Caco-2 (cell line): Measurements from ENCODE around the gene PRRX2. TPM values are rescaled to one million over a fixed set of nuclear protein-coding genes. Genes with fewer than 3 reads are reported as not detected.

Source experiments
- BruUV-seq: library from RNA; stranded (reverse); fragments of 400-500 nt; replicated peaks from 2 replicates; lab custom pipeline; 2021; lab: Mats Ljungman, UMichigan
- CTCF ChIA-PET: fragments of 300-600 bp; sonication (Branson Sonifier 250); formaldehyde crosslinking; loops from one replicate; lab custom pipeline; 2022; ENCODE audit warnings: antibody characterized with exemption; lab: Charles Lee
- POLR2A ChIA-PET: fragments of 300-600 bp; sonication (Branson Sonifier 250); formaldehyde crosslinking; loops from one replicate; lab custom pipeline; 2022; ENCODE audit warnings: antibody characterized with exemption; lab: Charles Lee
- DNase-seq, 2 experiments: peaks; one replicate each; pipeline versions ENCODE4 v3.0.0 to v3.0.0-alpha.2; 2020 to 2022
- H3K27me3 ChIP-seq: replicated peaks from 2 replicates; pipeline ENCODE4 v1.6.0; 2011; ENCODE audit warnings: low read length; ENCODE audit not compliant: control insufficient read depth, insufficient read depth
- H3K36me3 ChIP-seq: 2 replicates; pipeline ENCODE4 v1.5.1; 2011; ENCODE audit warnings: low read length; ENCODE audit not compliant: control insufficient read depth, insufficient read depth
- H3K4me1 ChIP-seq: fragments of 250-450 bp; sonication (Bioruptor Pico); 2 replicates; pipeline ENCODE4 v1.5.1; 2020; ENCODE audit warnings: mild to moderate bottlenecking
- H3K4me3 ChIP-seq: 2 replicates; pipeline ENCODE4 v1.5.1; 2011; ENCODE audit warnings: low read depth, mild to moderate bottlenecking, control low read depth, low read length
- H3K9me3 ChIP-seq: fragments of 250-450 bp; sonication (Bioruptor Pico); 2 replicates; pipeline ENCODE4 v1.5.1; 2020; ENCODE audit warnings: mild to moderate bottlenecking, moderate library complexity
- H3K27ac Mint-ChIP-seq: one replicate; pipeline ENCODE4 v1.8.0; 2022; ENCODE audit warnings: mixed read lengths; ENCODE audit not compliant: unreplicated experiment
- H3K27me3 Mint-ChIP-seq: one replicate; pipeline ENCODE4 v1.8.0; 2022; ENCODE audit warnings: mixed read lengths; ENCODE audit not compliant: insufficient read depth, unreplicated experiment
- H3K36me3 Mint-ChIP-seq: one replicate; pipeline ENCODE4 v1.8.0; 2022; ENCODE audit warnings: mild to moderate bottlenecking, mixed read lengths; ENCODE audit not compliant: insufficient read depth, unreplicated experiment
- H3K4me1 Mint-ChIP-seq: one replicate; pipeline ENCODE4 v1.8.0; 2022; ENCODE audit warnings: low read depth, mixed read lengths; ENCODE audit not compliant: unreplicated experiment
- H3K4me3 Mint-ChIP-seq: one replicate; pipeline ENCODE4 v1.8.0; 2022; ENCODE audit warnings: mild to moderate bottlenecking, moderate library complexity, mixed read lengths; ENCODE audit not compliant: unreplicated experiment
- H3K9me3 Mint-ChIP-seq: one replicate; pipeline ENCODE4 v1.8.0; 2022; ENCODE audit warnings: mixed read lengths; ENCODE audit not compliant: unreplicated experiment
- intact Hi-C: fragments of 100-400 bp; cut with micrococcal nuclease; formaldehyde crosslinking; loops from one replicate; pipeline ENCODE4 v1.10.0; 2022; ENCODE audit not compliant: unreplicated experiment
- total RNA-seq: library from RNA; stranded (reverse); gene quantifications from 2 replicates; pipeline ENCODE4 v1.2.3, GENCODE V29; 2022
- TF ChIP-seq, protein P1 (sequence below), 2 experiments: fragments of 200-600 bp in 1 of 2; IDR thresholded peaks; 1 replicate in 1 of 2; 2 replicates in 1 of 2; pipeline versions ENCODE4 v1.5.1 to v1.8.0; 2011 to 2022; ENCODE audit warnings: antibody characterized with exemption in 1 of 2, control low read depth in 1 of 2, inconsistent platforms in 1 of 2, low read depth in 1 of 2, low read length in 1 of 2, mild to moderate bottlenecking in 1 of 2, moderate library complexity in 1 of 2; ENCODE audit not compliant: insufficient read depth in 1 of 2, severe bottlenecking in 1 of 2, unreplicated experiment in 1 of 2

The PRRX2 gene
- total RNA-seq, 1 experiment from 2014 or later: not detected

DNA sequence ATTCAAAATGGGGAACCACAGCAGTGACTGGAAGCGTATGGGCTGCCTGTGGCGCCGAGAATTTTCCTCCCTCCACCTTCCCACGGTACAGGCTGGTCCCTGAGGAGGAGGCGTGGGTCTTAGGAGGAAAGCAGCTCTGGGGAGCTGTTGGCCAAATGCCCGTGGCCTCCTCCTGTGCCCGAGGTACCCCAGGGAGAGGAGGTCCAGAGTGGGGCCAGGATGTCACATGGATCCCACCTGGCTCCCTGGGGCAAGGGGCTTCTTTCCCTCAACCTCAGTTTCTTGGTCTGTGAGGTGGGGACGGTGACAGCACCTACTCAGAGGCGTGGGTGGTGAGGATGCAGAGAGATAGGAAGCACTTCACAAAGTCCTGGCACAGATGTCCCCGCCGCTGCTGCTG lies 16.5 kb downstream of the PRRX2 start:
- intact Hi-C loops: no loop called here
- H3K27me3 Mint-ChIP-seq: peaks cover 2% of the 10 kb centered on the region
- TF ChIP-seq, protein P1, sequence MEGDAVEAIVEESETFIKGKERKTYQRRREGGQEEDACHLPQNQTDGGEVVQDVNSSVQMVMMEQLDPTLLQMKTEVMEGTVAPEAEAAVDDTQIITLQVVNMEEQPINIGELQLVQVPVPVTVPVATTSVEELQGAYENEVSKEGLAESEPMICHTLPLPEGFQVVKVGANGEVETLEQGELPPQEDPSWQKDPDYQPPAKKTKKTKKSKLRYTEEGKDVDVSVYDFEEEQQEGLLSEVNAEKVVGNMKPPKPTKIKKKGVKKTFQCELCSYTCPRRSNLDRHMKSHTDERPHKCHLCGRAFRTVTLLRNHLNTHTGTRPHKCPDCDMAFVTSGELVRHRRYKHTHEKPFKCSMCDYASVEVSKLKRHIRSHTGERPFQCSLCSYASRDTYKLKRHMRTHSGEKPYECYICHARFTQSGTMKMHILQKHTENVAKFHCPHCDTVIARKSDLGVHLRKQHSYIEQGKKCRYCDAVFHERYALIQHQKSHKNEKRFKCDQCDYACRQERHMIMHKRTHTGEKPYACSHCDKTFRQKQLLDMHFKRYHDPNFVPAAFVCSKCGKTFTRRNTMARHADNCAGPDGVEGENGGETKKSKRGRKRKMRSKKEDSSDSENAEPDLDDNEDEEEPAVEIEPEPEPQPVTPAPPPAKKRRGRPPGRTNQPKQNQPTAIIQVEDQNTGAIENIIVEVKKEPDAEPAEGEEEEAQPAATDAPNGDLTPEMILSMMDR (IDR thresholded peaks at IDR 0.05; ENCODE audit: insufficient read depth in 1 of 2, low read depth in 1 of 2, low read length in 1 of 2, severe bottlenecking in 1 of 2, unreplicated experiment in 1 of 2): no peak
- no peak overlapping the region for H3K4me3 Mint-ChIP-seq
- no peaks in the 10 kb centered on the region for H3K4me1 Mint-ChIP-seq
- H3K9me3 Mint-ChIP-seq: no peaks in the 10 kb centered on the region
- Histone ChIP-seq H3K36me3 (no peaks in the 10 kb centered on the region), H3K4me3 (no peak overlapping the region), H3K4me1 (peaks cover 9% of the 10 kb centered on the region; the same call in 1 of the 2 replicates), H3K27me3 (no peaks in the 10 kb centered on the region), H3K9me3 (no peaks in the 10 kb centered on the region)
- ChIA-PET CTCF (no interaction called here), POLR2A (interaction anchor here (0.5 kb wide), 1 partner anchor 818 kb away, joined by 3 read pairs; no protein-coding TSS in a partner anchor)
- BruUV-seq: no TSS peak
- no peak overlapping the region for H3K27ac Mint-ChIP-seq
- H3K36me3 Mint-ChIP-seq: no peaks in the 10 kb centered on the region
- DNase-seq: no peak

DNA sequence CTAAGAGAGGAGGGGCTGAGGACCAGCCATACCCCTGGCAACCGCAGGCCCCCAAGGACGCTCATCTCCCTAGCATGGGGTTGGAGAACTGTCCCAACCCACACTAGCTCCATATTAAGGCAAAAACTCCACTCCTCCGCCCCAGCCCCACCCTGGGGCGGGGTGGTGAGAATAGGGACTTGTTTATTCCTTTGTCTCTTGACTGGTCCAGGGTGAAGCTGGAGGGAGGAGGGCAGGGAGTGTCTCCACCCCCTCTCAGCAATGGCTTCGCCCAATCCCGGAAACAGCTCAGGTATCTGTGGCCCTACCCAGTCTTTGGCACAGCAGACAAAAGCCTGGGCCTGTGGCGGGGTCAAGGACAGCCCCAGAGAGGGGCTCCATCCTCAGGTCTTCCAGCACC lies 16.9 kb downstream of the PRRX2 start:
- TF ChIP-seq, protein P1 (IDR thresholded peaks at IDR 0.05; ENCODE audit: insufficient read depth in 1 of 2, low read depth in 1 of 2, low read length in 1 of 2, severe bottlenecking in 1 of 2, unreplicated experiment in 1 of 2): no peak
- Histone ChIP-seq H3K4me1 (peaks cover 9% of the 10 kb centered on the region; the same call in 1 of the 2 replicates), H3K9me3 (no peaks in the 10 kb centered on the region), H3K36me3 (no peaks in the 10 kb centered on the region), H3K27me3 (no peaks in the 10 kb centered on the region), H3K4me3 (no peak overlapping the region)
- no TSS peak for BruUV-seq
- Mint-ChIP-seq H3K4me3 (no peak overlapping the region), H3K27me3 (peaks cover 2% of the 10 kb centered on the region), H3K4me1 (no peaks in the 10 kb centered on the region), H3K9me3 (no peaks in the 10 kb centered on the region), H3K36me3 (no peaks in the 10 kb centered on the region), H3K27ac (no peak overlapping the region)
- ChIA-PET POLR2A (interaction anchor here (0.5 kb wide), 1 partner anchor 818 kb away, joined by 3 read pairs; no protein-coding TSS in a partner anchor), CTCF (no interaction called here)
- intact Hi-C loops: no loop called here
- DNase-seq: no peak

DNA sequence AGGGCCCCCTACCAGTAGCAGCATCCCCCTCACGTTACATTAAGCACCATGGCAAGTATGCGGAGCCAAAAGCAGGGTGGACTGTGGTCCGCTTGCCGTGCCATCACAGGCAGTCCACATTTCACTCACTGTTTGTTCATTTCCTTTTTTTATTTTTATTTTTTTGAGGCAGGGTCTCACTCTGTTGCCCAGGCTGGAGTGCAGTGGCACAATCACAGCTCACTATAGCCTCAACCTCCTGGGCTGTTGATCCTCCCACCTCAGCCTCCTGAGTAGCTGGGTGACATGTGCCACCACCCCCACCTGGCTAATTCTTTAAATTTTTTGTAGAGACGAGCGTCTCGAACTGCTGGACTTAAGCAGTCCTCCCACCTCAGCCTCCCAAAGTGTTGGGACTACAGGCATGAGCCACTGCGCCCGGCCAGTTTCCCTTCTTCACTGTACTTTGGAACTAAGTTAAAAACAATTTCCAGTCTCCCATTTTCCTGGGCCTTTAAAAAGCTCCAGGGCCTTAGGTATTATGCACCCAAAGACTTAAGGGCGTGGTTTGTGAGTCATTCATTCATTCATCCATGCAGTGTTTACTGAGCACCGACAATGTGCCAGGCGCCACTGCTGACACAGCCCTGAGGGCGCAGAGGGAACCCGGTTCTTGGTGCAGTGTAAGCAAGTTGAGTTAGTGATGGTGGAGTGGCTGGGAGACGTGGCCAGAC lies 19.9 kb downstream of the PRRX2 start:
- Mint-ChIP-seq H3K9me3 (no peaks in the 10 kb centered on the region), H3K4me3 (no peak overlapping the region)

More for the DNA sequence above, 19.9 kb downstream of the PRRX2 start:
- DNase-seq: no peak
- H3K4me3 ChIP-seq: no peak overlapping the region
- H3K36me3 ChIP-seq: no peaks in the 10 kb centered on the region
- TF ChIP-seq, protein P1 (IDR thresholded peaks at IDR 0.05; ENCODE audit: insufficient read depth in 1 of 2, low read depth in 1 of 2, low read length in 1 of 2, severe bottlenecking in 1 of 2, unreplicated experiment in 1 of 2): no peak
- Mint-ChIP-seq H3K27ac (no peak overlapping the region), H3K27me3 (no peaks in the 10 kb centered on the region), H3K4me1 (no peaks in the 10 kb centered on the region), H3K36me3 (no peaks in the 10 kb centered on the region)
- H3K27me3 ChIP-seq: no peaks in the 10 kb centered on the region
- H3K4me1 ChIP-seq: peaks cover 9% of the 10 kb centered on the region; the same call in 1 of the 2 replicates
- POLR2A ChIA-PET: no interaction called here
- H3K9me3 ChIP-seq: no peaks in the 10 kb centered on the region
- CTCF ChIA-PET: no interaction called here
- BruUV-seq: no TSS peak
- intact Hi-C loops: no loop called here
